DLD1 (cell line): ENCODE measurements around the gene CAPZA2.
"Not testable (repeated sequence)": the region's sequence is repeated elsewhere in the genome, so short reads cannot be mapped to it uniquely, and the experiment has no call there.

ENCODE experiments used
- in situ Hi-C: cut with HindIII; loops from 2 replicates; pipeline ENCODE4 v1.10.0; 2017; ENCODE audit warnings: low sequenced_read_pairs

The CAPZA2 gene

GRCh38 chr7:116911801-116912200 is 49.4 kb downstream of the CAPZA2 start:
- in situ Hi-C loops: no loop called here

GRCh38 chr7:116912269-116912909 is 50.0 kb downstream of the CAPZA2 start:
- in situ Hi-C loops: no loop called here

- in situ Hi-C loops: no loop called here
Observed at GRCh38 chr7:116918704-116919103, 56.3 kb downstream of the CAPZA2 start.

- in situ Hi-C loops: no loop called here
Observed at GRCh38 chr7:116920359-116920758, 58.0 kb downstream of the CAPZA2 start.

GRCh38 chr7:116922545-116922944 is 60.2 kb downstream of the CAPZA2 start:
- in situ Hi-C loops: no loop called here

- in situ Hi-C loops: no loop called here
Observed at GRCh38 chr7:116924741-116925140, 62.4 kb downstream of the CAPZA2 start.

- in situ Hi-C loops: no loop called here
Observed at GRCh38 chr7:116929021-116929420, 66.6 kb downstream of the CAPZA2 start.

GRCh38 chr7:116929914-116930913 is 67.8 kb downstream of the CAPZA2 start:
- in situ Hi-C loops: no loop called here

GRCh38 chr7:116932566-116932965 is 70.2 kb downstream of the CAPZA2 start:
- in situ Hi-C loops: no loop called here

- in situ Hi-C loops: no loop called here
Observed at GRCh38 chr7:116933465-116933864, 71.1 kb downstream of the CAPZA2 start.

- in situ Hi-C loops: no loop called here
Observed at GRCh38 chr7:116934580-116934979, 72.2 kb downstream of the CAPZA2 start.

GRCh38 chr7:116936844-116937243 is 74.5 kb downstream of the CAPZA2 start:
- in situ Hi-C loops: not testable (repeated sequence)

- in situ Hi-C loops: no loop called here
Observed at GRCh38 chr7:116938678-116939077, 76.3 kb downstream of the CAPZA2 start.

GRCh38 chr7:116940689-116941370 is 78.4 kb downstream of the CAPZA2 start:
- in situ Hi-C loops: no loop called here

- in situ Hi-C loops: no loop called here
Observed at GRCh38 chr7:116942504-116942903, 80.1 kb downstream of the CAPZA2 start.

GRCh38 chr7:116948934-116949333 is 86.5 kb downstream of the CAPZA2 start:
- in situ Hi-C loops: no loop called here

GRCh38 chr7:116949941-116950801 is 87.8 kb downstream of the CAPZA2 start:
- in situ Hi-C loops: no loop called here

- in situ Hi-C loops: no loop called here
Observed at GRCh38 chr7:116950889-116951351, 88.5 kb downstream of the CAPZA2 start.

GRCh38 chr7:116951366-116952292 is 89.2 kb downstream of the CAPZA2 start:
- in situ Hi-C loops: no loop called here
